Urothelium cell line (cell line): ENCODE data around the gene APIP.

Experiments
- DNase-seq: peaks from one replicate; pipeline ENCODE4 v3.0.0; 2011; ENCODE audit warnings: low spot score, mixed read lengths
- FAIRE-seq: peaks from 2 replicates; lab custom pipeline; 2011; peaks lifted over from hg19 to GRCh38; lab: Jason Lieb, UNC

Gene APIP

DNA sequence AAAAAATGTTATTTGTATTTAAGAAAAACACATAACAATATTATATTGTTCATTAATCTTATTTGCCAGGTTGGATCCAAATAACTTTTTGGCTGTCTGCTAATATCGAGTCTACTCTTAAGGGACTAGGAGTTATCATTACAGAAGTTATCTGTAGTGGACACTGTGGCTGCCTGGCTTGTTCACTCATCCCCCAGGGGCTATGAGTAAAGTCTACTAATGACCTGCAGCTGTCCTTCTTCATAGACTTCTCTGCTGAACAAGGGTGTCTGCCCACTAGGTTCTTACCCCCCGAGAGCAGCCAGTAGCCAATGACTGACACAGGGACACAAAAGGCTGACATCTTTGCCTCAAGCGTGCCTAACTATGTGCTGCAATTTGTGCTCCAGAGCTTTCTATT lies 69.7 kb downstream of the APIP start:
- FAIRE-seq (no peak), DNase-seq (no peak)

GRCh38 chr11:34844463-34845112 lies 71.6 kb downstream of the APIP start:
- DNase-seq, result no peak
- no peak for FAIRE-seq

GRCh38 chr11:34843271-34843670 lies 72.9 kb downstream of the APIP start:
- FAIRE-seq (no peak), DNase-seq (no peak)

DNA sequence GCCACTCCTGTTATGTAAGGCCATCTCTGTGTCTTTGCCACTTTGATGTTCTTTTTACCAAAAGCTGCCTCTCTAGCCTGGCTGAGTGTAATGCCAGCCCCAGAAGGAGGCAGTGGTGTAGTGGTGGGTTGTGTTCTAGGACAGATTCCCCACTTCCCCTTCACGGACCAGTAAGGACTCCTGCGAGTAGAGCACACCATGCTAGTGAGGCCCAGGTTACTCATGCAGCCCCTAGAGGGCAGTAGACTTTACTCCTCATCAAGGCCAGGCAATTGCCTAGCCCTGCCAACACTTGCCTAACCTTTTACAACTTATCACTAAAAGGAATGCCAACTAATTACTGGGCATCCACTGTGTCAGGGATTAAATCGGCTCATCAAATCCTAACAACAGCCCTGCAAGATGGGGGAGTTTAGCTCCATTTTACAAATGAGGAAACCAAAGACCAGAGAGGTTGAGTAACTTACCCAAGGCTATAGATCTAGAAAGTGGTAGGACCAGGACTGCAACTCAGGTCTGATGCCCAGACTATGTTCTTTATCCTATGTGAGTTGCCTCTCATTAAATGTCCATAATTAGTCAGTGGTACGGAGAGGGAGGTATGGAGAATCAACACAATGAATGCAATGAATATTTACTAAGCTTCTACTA lies 75.3 kb downstream of the APIP start:
- DNase-seq (peak; percentile 18), FAIRE-seq (no peak)

DNA sequence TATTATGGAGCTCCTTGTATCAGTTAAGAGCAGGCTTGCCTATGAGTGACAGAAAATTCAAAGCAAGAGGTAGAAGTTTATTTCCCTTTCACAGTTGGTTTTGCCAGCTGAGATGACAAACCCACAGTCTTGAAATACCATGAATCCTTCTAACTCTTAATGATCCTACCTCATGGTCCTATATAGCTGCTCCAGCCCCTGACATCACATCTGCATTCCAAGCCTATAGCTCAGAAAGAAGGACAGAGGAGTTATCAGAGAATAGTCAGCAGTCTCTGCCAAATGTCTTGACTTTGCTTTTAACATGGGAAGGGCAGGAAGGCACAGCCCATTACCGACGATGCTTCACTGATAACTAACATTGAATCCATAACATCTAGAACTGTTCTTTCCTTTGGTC lies 76.2 kb downstream of the APIP start:
- no peak for FAIRE-seq
- no peak for DNase-seq

- DNase-seq (no peak), FAIRE-seq (no peak)
Observed at GRCh38 chr11:34836958-34837856, 79.0 kb downstream of the APIP start.

DNA sequence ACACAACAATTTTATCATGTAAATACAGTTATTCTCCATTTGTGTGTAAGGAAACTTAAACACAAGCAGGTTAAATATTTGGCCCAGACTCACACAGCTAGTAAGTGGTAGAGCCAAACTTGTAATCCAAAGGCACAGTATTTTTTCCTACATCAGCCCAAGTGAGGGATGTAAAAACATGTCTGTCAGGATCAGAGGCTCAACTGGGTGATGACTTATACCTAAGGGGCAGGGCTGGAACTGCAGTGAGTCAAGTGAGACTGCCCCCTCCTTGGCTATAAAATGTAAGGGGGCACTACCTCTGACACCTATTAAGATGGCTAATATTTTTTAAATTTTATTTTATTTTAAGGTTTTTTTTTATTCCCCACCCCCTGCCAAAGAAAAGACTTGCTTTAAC lies 82.6 kb downstream of the APIP start:
- no peak for FAIRE-seq

More for the DNA sequence above, 82.6 kb downstream of the APIP start:
- DNase-seq, result no peak
